HG02623 (cell line): ENCODE measurements around the gene MEGF6.
"Not testable (repeated sequence)": the region's sequence is repeated elsewhere in the genome, so short reads cannot be mapped to it uniquely, and the experiment has no call there.

Experiments
- ATAC-seq: cut with Tn5 transposase; IDR thresholded peaks from one replicate; pipeline ENCODE4 v1.9.1; 2021; ENCODE audit warnings: moderate library complexity; ENCODE audit not compliant: unreplicated experiment

Gene MEGF6

GRCh38 chr1:3628445-3628844 lies 17.1 kb upstream of the MEGF6 start:
- no peak for ATAC-seq

GRCh38 chr1:3627515-3628253 lies 16.4 kb upstream of the MEGF6 start:
- ATAC-seq, result no peak

- no peak for ATAC-seq
Observed at GRCh38 chr1:3626025-3626424, 14.7 kb upstream of the MEGF6 start.

- peak; percentile 8 for ATAC-seq
Observed at GRCh38 chr1:3625151-3625907, 14.0 kb upstream of the MEGF6 start.

GRCh38 chr1:3624200-3625136 lies 13.2 kb upstream of the MEGF6 start, which contains the start of gene TPRG1L:
TSS of gene TPRG1L (plus strand) at chr1:3625015. CDS start at chr1:3625073, 58 bp downstream.
- peak; percentile 88 for ATAC-seq

- no peak for ATAC-seq
Observed at GRCh38 chr1:3623441-3624199, 12.3 kb upstream of the MEGF6 start.

- ATAC-seq, result not testable (repeated sequence)
Observed at GRCh38 chr1:3622102-3622501, 10.8 kb upstream of the MEGF6 start.

GRCh38 chr1:3621151-3621671 lies 9.9 kb upstream of the MEGF6 start:
- ATAC-seq, result not testable (repeated sequence)

GRCh38 chr1:3620708-3621107 lies 9.4 kb upstream of the MEGF6 start:
- ATAC-seq, result no peak

- ATAC-seq, result no peak
Observed at GRCh38 chr1:3618881-3619671, 7.8 kb upstream of the MEGF6 start.

GRCh38 chr1:3618531-3618880 lies 7.2 kb upstream of the MEGF6 start:
- ATAC-seq, result no peak

GRCh38 chr1:3617806-3618345 lies 6.6 kb upstream of the MEGF6 start:
- no peak for ATAC-seq

- no peak for ATAC-seq
Observed at GRCh38 chr1:3616861-3617260, 5.6 kb upstream of the MEGF6 start.

- ATAC-seq, result no peak
Observed at GRCh38 chr1:3614755-3615742, 3.7 kb upstream of the MEGF6 start.

GRCh38 chr1:3612123-3612522 lies 815 bp upstream of the MEGF6 start:
- no peak for ATAC-seq

GRCh38 chr1:3610527-3611169 lies 660 bp downstream of the MEGF6 start:
- no peak for ATAC-seq

GRCh38 chr1:3609769-3610526 lies 1.4 kb downstream of the MEGF6 start:
- no peak for ATAC-seq
